Right atrium auricular region (tissue), 2 donors: ENCODE data around the gene MINDY3. TPM values are rescaled to one million over a fixed set of nuclear protein-coding genes. Genes with fewer than 3 reads are reported as not detected.
A peak's percentile ranks its signal among the peaks of the same experiment; 100 is the strongest.

Experiments used
- DNase-seq: peaks from one replicate; pipeline ENCODE4 v3.0.0-alpha.2; 2019; ENCODE audit warnings: low spot score
- H3K27ac ChIP-seq, 2 donors: fragments of 200-600 bp; sonication (generic); 1 replicate in 1 of 2; 2 replicates in 1 of 2; pipeline ENCODE4 v1.5.1; 2016 to 2019
- H3K27me3 ChIP-seq, 2 donors: fragments of 200-600 bp; sonication (generic); one replicate each; pipeline versions ENCODE4 v1.5.1 to v1.6.0; 2017 to 2019
- H3K36me3 ChIP-seq: fragments of 200-600 bp; sonication (generic); one replicate; pipeline ENCODE4 v1.5.1; 2016
- H3K4me1 ChIP-seq, 2 donors: fragments of 200-600 bp; sonication (generic); one replicate each; pipeline versions ENCODE4 v1.5.1 to v1.6.0; 2017 to 2019
- H3K4me3 ChIP-seq, 2 donors: fragments of 200-600 bp; sonication (generic); 1 replicate in 1 of 2; 2 replicates in 1 of 2; pipeline ENCODE4 v1.5.1; 2017 to 2019; ENCODE audit warnings: mild to moderate bottlenecking in 1 of 2, moderate library complexity in 1 of 2
- H3K9me3 ChIP-seq, 2 donors: fragments of 200-600 bp; sonication (generic); one replicate each; pipeline ENCODE4 v1.5.1; 2019
- CTCF ChIP-seq, 2 donors: fragments of 200-600 bp; sonication (generic); IDR thresholded peaks; one replicate each; pipeline ENCODE4 v1.5.1; 2019; ENCODE audit warnings: antibody characterized with exemption in 2 of 2
- total RNA-seq, 2 donors: library from RNA; depleted of rRNA; stranded (reverse); fragments of >200 nt; gene quantifications; one replicate each; pipeline ENCODE4 v1.1.0, GENCODE V29; 2016

MINDY3 gene
- total RNA-seq, 2 donors from 2014 or later = 15.1 to 15.3 TPM

GRCh38 chr10:15824498-15824897, 35.8 kb downstream of the MINDY3 start:
- no peak for DNase-seq
- no peak overlapping the region for H3K4me3 ChIP-seq
- no peak overlapping the region for H3K27ac ChIP-seq
- H3K27me3 ChIP-seq = no peaks in the 10 kb centered on the region
- no peaks in the 10 kb centered on the region for H3K9me3 ChIP-seq
- peaks cover 5% of the 10 kb centered on the region for H3K36me3 ChIP-seq
- peak; percentile 25 to 70 for TF ChIP-seq CTCF (IDR thresholded peaks at IDR 0.05)
- no peaks in the 10 kb centered on the region for H3K4me1 ChIP-seq

- peaks cover 0 to 9% of the 10 kb centered on the region in 2 donors for H3K4me1 ChIP-seq
- H3K27me3 ChIP-seq = no peaks in the 10 kb centered on the region
- no peak overlapping the region for H3K27ac ChIP-seq
- peaks cover 5% of the 10 kb centered on the region for H3K36me3 ChIP-seq
- no peaks in the 10 kb centered on the region for H3K9me3 ChIP-seq
- H3K4me3 ChIP-seq = no peak overlapping the region
- DNase-seq = no peak
- TF ChIP-seq CTCF (IDR thresholded peaks at IDR 0.05) = no peak
These were observed 38.2 kb downstream of the MINDY3 start for GRCh38 chr10:15822131-15822530.

GRCh38 chr10:15821046-15821683, 39.1 kb downstream of the MINDY3 start:
- Histone ChIP-seq H3K27me3 (no peaks in the 10 kb centered on the region), H3K4me3 (no peak overlapping the region), H3K36me3 (peaks cover 5% of the 10 kb centered on the region), H3K9me3 (no peaks in the 10 kb centered on the region), H3K4me1 (peaks cover 0 to 9% of the 10 kb centered on the region in 2 donors), H3K27ac (no peak overlapping the region)
- DNase-seq = no peak
- TF ChIP-seq CTCF (IDR thresholded peaks at IDR 0.05) = no peak

GRCh38 chr10:15817409-15818046, 42.8 kb downstream of the MINDY3 start:
- Histone ChIP-seq H3K4me3 (no peak overlapping the region), H3K9me3 (no peaks in the 10 kb centered on the region), H3K27me3 (no peaks in the 10 kb centered on the region), H3K4me1 (peaks cover 0 to 9% of the 10 kb centered on the region in 2 donors), H3K36me3 (peaks cover 3% of the 10 kb centered on the region), H3K27ac (no peak overlapping the region)
- no peak for TF ChIP-seq CTCF (IDR thresholded peaks at IDR 0.05)
- no peak for DNase-seq

- no peaks in the 10 kb centered on the region for H3K9me3 ChIP-seq
- no peak for DNase-seq
- no peak overlapping the region for H3K4me3 ChIP-seq
- no peak overlapping the region for H3K27ac ChIP-seq
- H3K36me3 ChIP-seq = peaks cover 3% of the 10 kb centered on the region
- H3K4me1 ChIP-seq = peaks cover 0 to 9% of the 10 kb centered on the region in 2 donors
- TF ChIP-seq CTCF (IDR thresholded peaks at IDR 0.05) = no peak
- no peaks in the 10 kb centered on the region for H3K27me3 ChIP-seq
These were observed 44.9 kb downstream of the MINDY3 start for GRCh38 chr10:15815242-15815885.
